Small intestine (tissue), 7 donors: ENCODE results near the gene CDC14A. TPM values are rescaled to one million over a fixed set of nuclear protein-coding genes. Genes with fewer than 3 reads are reported as not detected.
"Not testable (repeated sequence)": the region's sequence is repeated elsewhere in the genome, so short reads cannot be mapped to it uniquely, and the experiment has no call there.

Experiments
- DNase-seq, 2 donors: peaks; one replicate each; pipeline versions ENCODE4 v3.0.0 to v3.0.0-alpha.2; 2013
- FAIRE-seq: peaks from 2 replicates; lab custom pipeline; 2012; peaks lifted over from hg19 to GRCh38; lab: Jason Lieb, UNC
- H3K27ac ChIP-seq, 3 donors: one replicate each; pipeline ENCODE4 v1.5.1; 2013; ENCODE audit warnings: low read length in 2 of 3, mild to moderate bottlenecking in 2 of 3, control low read depth in 1 of 3, inconsistent platforms in 1 of 3, low read depth in 1 of 3, moderate library complexity in 1 of 3
- H3K27me3 ChIP-seq, 3 donors: one replicate each; pipeline ENCODE4 v1.6.1; 2013; ENCODE audit warnings: low read length in 3 of 3, inconsistent platforms in 1 of 3; ENCODE audit not compliant: control insufficient read depth in 3 of 3, insufficient read depth in 3 of 3
- H3K36me3 ChIP-seq, 3 donors: one replicate each; pipeline ENCODE4 v1.6.1; 2013; ENCODE audit warnings: low read length in 3 of 3, inconsistent platforms in 1 of 3, low read depth in 1 of 3, mild to moderate bottlenecking in 1 of 3, moderate library complexity in 1 of 3; ENCODE audit not compliant: control insufficient read depth in 3 of 3, insufficient read depth in 2 of 3
- H3K4me1 ChIP-seq, 3 donors: one replicate each; pipeline ENCODE4 v1.6.1; 2013; ENCODE audit warnings: low read length in 2 of 3, inconsistent platforms in 1 of 3, low read depth in 1 of 3, mild to moderate bottlenecking in 1 of 3, moderate library complexity in 1 of 3; ENCODE audit not compliant: control insufficient read depth in 3 of 3, insufficient read depth in 2 of 3
- H3K4me3 ChIP-seq, 3 donors: one replicate each; pipeline ENCODE4 v1.5.1; 2013; ENCODE audit warnings: low read length in 3 of 3, control low read depth in 1 of 3, inconsistent platforms in 1 of 3, low read depth in 1 of 3, mild to moderate bottlenecking in 1 of 3, moderate library complexity in 1 of 3
- H3K9me3 ChIP-seq, 2 donors: one replicate each; pipeline ENCODE4 v1.6.1; 2013; ENCODE audit warnings: low read depth in 1 of 2, low read length in 1 of 2; ENCODE audit not compliant: control insufficient read depth in 2 of 2, insufficient read depth in 1 of 2
- WGBS, 3 donors: extraction: QIAGEN DNeasy Blood & Tissue Kit; methylation state at CpG; one replicate each; pipeline ENCODE4 v1.1.7; 2013; 5-methylcytosine and 5-hydroxymethylcytosine counted together
- polyA plus RNA-seq, 4 donors: library from polyadenylated mRNA; stranded (reverse) in 3 of 4; unstranded in 1 of 4; fragments of 200-250 nt in 3 of 4; fragments of 120-200 nt in 1 of 4; gene quantifications; one replicate each; pipeline versions ENCODE4 v1.2.1 to v1.2.3, GENCODE V29; 2013
- donor health status: healthy with polysubstance abuse.
- donor health status: control.
- donor health status: control.
- donor health status: Bipolar disorder and iron deficiency.
- donor health status: healthy.

The CDC14A gene
- polyA plus RNA-seq, 4 donors: 4.2 to 18.0 (median 12.6) TPM

- WGBS, 3 donors: 94 to 96% (median 94%) methylated on average over 5 of the region's 5 CpGs
- FAIRE-seq: no peak
- H3K4me1 ChIP-seq: peaks cover 0 to 5% (median 5%) of the 10 kb centered on the region in 3 donors
Measured at GRCh38 chr1:100361511-100362089, 9.3 kb downstream of the CDC14A start.

GRCh38 chr1:100362821-100363466, 10.6 kb downstream of the CDC14A start:
- no peak overlapping the region for H3K4me3 ChIP-seq
- WGBS, 3 donors: 93 to 96% (median 94%) methylated on average over 16 of the region's 16 CpGs
- DNase-seq: no peak
- H3K9me3 ChIP-seq: no peaks in the 10 kb centered on the region
- no peak overlapping the region for H3K27ac ChIP-seq
- no peak for FAIRE-seq
- H3K4me1 ChIP-seq: peaks cover 0 to 5% (median 5%) of the 10 kb centered on the region in 3 donors
- no peaks in the 10 kb centered on the region for H3K27me3 ChIP-seq
- H3K36me3 ChIP-seq: peaks cover 0 to 13% (median 3%) of the 10 kb centered on the region in 3 donors

More at GRCh38 chr1:100361511-100362089, 9.3 kb downstream of the CDC14A start:
- Histone ChIP-seq H3K4me3 (no peak overlapping the region), H3K27me3 (no peaks in the 10 kb centered on the region), H3K36me3 (peaks cover 0 to 13% (median 3%) of the 10 kb centered on the region in 3 donors), H3K9me3 (no peaks in the 10 kb centered on the region), H3K27ac (no peak overlapping the region)
- no peak for DNase-seq

GRCh38 chr1:100363831-100364230, 11.5 kb downstream of the CDC14A start:
- Histone ChIP-seq H3K27me3 (no peaks in the 10 kb centered on the region), H3K27ac (no peak overlapping the region), H3K4me3 (no peak overlapping the region), H3K4me1 (peaks cover 0 to 5% (median 5%) of the 10 kb centered on the region in 3 donors), H3K9me3 (no peaks in the 10 kb centered on the region), H3K36me3 (peaks cover 0 to 13% (median 3%) of the 10 kb centered on the region in 3 donors)
- 84 to 95% (median 87%) methylated on average over 4 of the region's 4 CpGs for WGBS, 3 donors
- no peak for DNase-seq
- no peak for FAIRE-seq

DNA sequence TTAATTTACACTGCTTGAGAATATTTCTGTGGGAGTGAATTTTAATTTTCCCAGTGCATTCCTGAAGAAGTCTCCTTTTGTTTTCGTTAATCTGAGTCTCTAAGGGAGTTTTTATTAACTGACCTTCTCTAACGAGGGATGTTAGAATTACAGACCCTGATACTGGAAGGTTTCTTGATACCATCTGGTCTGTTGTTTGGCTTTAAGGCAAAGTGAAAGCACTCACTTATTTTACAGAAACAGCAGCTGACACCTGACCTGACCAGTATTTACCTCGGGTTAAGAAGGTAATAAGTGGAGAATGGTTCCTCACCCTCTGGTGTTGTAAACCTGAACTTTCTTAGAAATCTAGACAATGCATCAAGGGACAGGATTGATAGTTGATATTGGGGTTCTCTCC, 12.4 kb downstream of the CDC14A start:
- DNase-seq (peak in 1 of 2 donors; percentile 38), FAIRE-seq (no peak)
- peaks cover 0 to 10% (median 3%) of the 10 kb centered on the region in 3 donors for H3K36me3 ChIP-seq
- 14 to 37% (median 35%) methylated on average over 3 of the region's 3 CpGs for WGBS, 3 donors
- no peaks in the 10 kb centered on the region for H3K27me3 ChIP-seq
- no peak overlapping the region for H3K27ac ChIP-seq
- H3K9me3 ChIP-seq: no peaks in the 10 kb centered on the region
- H3K4me3 ChIP-seq: no peak overlapping the region
- peaks cover 0 to 5% (median 3%) of the 10 kb centered on the region in 3 donors for H3K4me1 ChIP-seq

DNA sequence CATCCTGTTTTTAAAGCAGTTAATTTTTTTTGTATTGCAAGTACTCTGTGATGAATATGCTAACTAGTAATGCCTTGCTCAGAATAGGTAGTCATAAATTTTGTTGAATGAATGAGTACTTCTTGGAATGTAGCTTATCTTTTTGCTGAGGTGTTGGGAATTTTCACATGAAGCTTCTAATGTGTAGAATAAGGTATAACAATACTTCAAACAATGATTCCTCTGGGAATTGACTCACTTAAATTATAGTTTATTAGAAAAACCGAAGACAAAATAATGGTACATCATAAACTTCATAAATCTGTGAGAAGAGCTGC, 13.9 kb downstream of the CDC14A start:
- Histone ChIP-seq H3K4me3 (no peak overlapping the region), H3K4me1 (peaks cover 0 to 3% (median 2%) of the 10 kb centered on the region in 3 donors), H3K36me3 (peaks cover 0 to 10% (median 3%) of the 10 kb centered on the region in 3 donors), H3K9me3 (no peaks in the 10 kb centered on the region), H3K27ac (no peak overlapping the region), H3K27me3 (no peaks in the 10 kb centered on the region)
- no peak for FAIRE-seq
- WGBS, 3 donors: 79 to 93% (median 87%) methylated on average over 1 of the region's 1 CpG
- no peak for DNase-seq

- WGBS, 3 donors: 96 to 99% (median 99%) methylated on average over 4 of the region's 4 CpGs
- H3K9me3 ChIP-seq, DNase-seq, H3K4me3 ChIP-seq, H3K27ac ChIP-seq, H3K36me3 ChIP-seq, H3K27me3 ChIP-seq, H3K4me1 ChIP-seq, FAIRE-seq: not testable (repeated sequence)
Measured at GRCh38 chr1:100369339-100369738, 17.0 kb downstream of the CDC14A start.

GRCh38 chr1:100373953-100374352, 21.6 kb downstream of the CDC14A start:
- H3K27ac ChIP-seq, H3K9me3 ChIP-seq, H3K36me3 ChIP-seq, FAIRE-seq, H3K27me3 ChIP-seq, DNase-seq, H3K4me3 ChIP-seq, H3K4me1 ChIP-seq: not testable (repeated sequence)
- 76 to 86% methylated on average over 3 of the region's 5 CpGs; no CpG with 5 or more reads in 1 of the 3 donors for WGBS, 3 donors

DNA sequence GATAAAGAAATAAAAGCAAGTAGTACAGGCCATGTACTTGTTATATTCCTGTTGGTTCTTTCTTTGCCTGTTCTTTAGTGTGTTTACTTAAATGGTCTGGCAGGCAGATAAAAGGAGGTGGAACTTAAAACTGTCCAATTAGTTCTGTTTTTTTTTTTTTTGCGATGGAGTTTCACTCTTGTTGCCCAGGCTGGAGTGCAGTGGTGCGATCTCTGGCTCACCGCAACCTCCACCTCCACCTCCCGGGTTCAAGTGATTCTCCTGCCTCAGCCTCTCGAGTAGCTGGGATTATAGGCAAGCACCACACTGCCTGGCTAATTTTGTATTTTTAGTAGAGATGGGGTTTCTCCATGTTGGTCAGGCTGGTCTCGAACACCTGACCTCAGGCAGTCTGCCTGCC, 24.6 kb downstream of the CDC14A start:
- H3K4me1 ChIP-seq, H3K4me3 ChIP-seq, H3K9me3 ChIP-seq, FAIRE-seq, DNase-seq, H3K27ac ChIP-seq, H3K36me3 ChIP-seq, H3K27me3 ChIP-seq: not testable (repeated sequence)
- WGBS, 3 donors: 76 to 90% (median 90%) methylated on average over 6 of the region's 6 CpGs
